Stimulated activated CD4-positive, alpha-beta T cell treated with anti-CD3 and anti-CD28 coated beads, Interleukin-15, amount 100 ng/mL, for 24 hours (primary cell): Measurements from ENCODE around the gene GYS1.
"Not testable (repeated sequence)": the region's sequence is repeated elsewhere in the genome, so short reads cannot be mapped to it uniquely, and the experiment has no call there.

ENCODE experiments used
- DNase-seq: peaks from one replicate; pipeline ENCODE4 v3.0.0-alpha.2; 2020

Gene GYS1

DNA sequence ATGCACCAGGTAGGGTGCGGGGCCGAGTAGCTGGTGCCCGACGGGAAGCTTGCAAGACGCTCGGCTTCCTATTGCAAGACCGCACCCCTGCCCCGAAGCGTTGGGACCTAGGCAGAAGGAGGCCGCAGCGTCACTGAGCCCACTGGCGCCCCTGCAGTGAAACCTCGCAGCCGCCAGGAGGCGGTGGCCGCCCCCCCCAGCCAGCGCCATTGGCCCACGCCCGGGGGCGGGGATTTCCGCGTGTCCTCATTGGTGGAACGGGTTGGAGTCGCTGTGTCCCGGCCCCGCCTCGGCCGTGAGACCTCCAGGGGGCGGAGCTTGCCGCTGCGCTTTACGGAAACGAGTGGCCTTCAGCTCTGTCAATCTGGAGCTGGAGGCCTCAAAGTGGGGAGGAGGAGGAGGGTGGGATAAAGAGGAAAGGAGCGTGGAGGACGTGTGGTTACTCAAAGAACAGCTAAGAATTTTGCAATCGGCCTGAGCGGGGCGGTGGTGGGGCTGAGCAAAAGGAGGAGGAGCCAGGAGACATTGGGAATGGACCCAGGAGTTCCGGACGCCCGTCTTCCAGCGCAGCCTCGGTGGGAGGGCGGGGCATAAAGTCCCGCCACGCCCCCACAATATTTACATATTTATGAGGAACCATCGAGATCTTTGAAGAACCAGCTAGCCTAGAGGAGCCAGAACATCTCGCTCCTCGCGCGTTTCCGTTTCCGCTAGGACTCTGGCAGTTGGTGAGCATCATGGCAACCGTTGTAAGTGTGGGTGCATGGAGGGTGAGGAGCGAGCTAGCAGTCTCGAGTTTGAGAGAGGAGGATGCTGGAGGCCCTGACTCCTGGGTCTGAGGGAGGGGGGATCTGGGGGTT, at the start of gene GYS1, which contains the start of gene RUVBL2:
GYS1 (minus strand) TSS at position 135 of the 860 bp plus-strand sequence. CDS start 197 bp downstream, outside the sequence.
RUVBL2 (plus strand) TSS at position 713 of the 860 bp plus-strand sequence; CDS start at position 738, 25 bp downstream.
- peak; percentile 100 for DNase-seq

DNA sequence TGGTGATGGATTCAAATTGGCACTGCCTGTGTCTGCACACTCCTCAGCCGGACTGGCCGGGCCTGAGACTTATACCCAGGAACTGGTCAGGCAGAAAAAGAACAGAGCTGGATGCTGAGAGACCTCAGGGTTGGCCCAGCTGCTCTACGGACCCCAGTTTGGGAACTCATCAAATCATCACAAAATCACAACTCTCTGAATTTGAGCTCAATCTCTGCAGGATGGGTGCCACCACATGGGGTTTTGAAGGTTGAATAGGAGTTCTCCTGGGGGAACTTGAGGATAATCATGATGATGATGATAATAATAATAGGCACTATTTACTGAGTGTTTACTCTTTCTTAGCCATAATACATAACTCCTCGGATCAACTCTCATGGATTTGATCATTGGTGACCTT, 49.6 kb upstream of the GYS1 start:
- DNase-seq = not testable (repeated sequence)

DNA sequence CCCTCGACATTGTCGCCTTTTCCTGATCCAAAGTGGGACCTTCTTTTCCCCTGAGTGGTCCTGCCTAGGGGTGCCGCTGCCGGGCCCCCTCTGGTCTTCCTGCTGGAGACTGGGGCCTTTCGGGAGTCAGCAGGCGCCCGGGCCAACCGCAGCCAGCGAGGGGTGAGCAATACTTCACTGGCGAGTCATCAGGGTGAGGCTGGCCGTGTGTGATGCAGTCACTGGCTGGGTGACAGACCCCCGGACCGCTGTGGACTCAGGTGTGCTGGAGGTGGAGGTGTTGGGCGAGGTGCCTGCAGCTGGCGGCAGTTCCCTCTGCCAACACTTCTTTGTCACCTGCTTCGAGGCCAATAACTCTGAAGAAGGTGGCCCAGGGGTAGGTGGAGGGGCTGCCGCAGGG, 49.1 kb upstream of the GYS1 start:
- DNase-seq = no peak

DNA sequence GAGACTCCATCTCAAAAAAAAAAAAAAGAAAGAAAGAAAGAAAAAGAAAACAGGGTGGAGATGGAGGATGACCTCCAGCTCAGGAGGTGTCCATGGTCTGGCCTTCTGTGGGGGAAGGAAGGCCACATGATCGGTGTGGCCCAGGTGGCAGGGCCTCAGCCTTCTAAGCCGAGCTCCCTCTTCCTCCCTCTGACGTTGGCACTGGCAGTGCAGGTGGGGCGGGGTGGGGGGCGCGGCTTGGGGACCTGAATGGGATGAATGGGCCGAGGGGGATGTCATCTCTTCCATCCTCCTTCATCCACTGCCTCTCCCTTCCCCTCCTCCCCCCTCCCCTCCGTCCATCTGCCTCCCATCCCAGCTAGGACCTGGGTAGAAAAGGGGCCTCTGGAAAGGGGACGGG, 46.6 kb upstream of the GYS1 start:
- not testable (repeated sequence) for DNase-seq

DNA sequence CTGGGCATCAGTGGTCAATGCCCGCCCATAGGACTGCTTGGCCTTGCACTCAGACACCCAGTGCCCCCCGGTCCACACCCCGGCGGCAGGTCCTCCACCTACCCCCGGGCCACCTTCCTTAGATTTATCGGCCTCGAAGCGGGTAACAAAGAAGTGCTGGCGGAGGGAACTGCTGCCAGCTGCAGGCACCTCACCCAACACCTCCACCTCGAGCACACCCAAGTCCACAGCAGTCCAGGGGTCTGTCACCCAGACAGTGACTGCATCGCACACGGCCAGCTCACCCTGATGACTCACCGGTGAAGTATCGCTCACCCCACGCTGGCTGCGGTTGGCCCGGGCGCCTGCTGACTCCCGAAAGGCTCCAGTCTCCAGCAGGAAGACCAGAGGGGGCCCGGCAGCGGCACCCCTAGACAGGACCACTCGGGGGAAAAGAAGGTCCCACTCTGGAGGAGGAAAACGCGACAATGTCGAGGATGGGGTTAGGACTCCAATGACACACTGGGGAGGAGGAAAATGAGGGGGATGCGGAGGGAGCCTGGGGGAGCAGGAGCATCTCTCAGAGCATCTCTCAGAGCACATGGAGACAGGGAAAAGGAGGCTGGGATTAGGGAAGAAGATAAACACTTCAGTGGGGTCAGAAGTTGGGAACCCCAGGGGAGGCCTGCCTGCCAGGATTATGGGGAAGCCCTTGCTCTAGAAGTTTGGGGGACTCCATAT, 45.6 kb upstream of the GYS1 start:
- DNase-seq = not testable (repeated sequence)

DNA sequence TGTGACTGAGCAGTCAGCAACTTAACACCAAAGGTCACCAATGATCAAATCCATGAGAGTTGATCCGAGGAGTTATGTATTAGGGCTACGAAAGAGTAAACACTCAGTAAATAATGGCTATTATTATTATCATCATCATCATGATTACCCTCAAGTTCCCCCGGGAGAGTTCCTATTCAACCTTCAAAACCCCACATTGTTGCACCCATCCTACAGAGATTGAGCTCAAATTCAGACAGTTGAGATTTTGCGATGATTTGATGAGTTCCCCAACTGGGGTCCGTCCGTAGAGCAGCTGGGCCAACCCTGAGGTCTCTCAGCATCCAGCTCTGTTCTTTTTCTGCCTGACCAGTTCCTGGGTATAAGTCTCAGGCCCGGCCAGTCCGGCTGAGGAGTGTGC, 45.0 kb upstream of the GYS1 start:
- not testable (repeated sequence) for DNase-seq

DNA sequence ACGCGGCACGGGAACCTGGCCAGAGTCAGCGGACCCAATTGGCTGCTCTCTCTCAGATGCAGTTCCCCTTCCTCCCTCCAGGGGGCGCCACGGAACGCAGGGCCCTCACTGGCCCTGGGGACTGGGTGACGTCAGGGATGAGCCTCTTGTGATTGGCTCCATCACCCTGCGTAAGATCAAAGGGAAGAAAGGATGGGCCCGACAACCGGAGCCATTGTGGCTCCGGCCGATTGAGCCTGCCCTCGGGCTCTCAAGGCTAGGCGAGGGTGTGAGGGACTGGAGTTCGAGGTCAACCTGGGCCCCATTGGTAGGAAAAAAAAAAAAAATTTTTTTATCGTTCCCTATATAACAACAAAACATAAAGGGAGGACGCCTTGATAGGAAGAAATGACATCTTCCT, 43.7 kb upstream of the GYS1 start, which contains the start of gene CGB1:
CGB1 (minus strand) TSS at position 81 of the 400 bp plus-strand sequence. CDS start 184 bp downstream, outside the sequence.
- DNase-seq = peak; percentile 70

DNA sequence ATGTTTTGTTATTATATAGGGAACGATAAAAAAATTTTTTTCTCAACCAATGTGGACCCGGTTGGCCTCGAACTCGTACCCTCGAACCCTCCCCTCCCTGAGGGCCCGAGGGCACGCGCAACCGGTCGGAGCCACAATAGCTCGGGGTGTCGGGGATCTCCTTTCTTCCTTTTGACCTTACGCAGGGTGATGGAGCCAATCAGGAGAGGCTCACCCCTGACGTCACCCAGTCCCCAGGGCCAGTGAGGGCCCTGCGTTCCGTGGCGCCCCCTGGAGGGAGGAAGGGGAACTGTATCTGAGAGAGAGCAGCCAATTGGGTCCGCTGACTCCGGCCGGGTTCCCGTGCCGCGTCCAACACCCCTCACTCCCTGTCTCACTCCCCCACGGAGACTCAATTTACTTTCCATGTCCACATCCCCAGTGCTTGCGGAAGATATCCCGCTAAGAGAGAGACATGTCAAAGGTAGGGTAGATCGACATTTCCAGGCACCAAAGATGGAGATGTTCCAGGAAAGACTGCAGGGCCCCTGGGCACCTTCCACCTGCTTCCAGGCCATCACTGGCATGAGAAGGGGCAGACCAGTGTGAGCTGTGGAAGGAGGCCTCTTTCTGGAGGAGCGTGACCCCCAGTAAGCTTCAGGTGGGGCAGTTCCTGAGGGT, 38.7 kb upstream of the GYS1 start, which contains the start of gene CGB2:
CGB2 (plus strand) TSS at position 249 of the 660 bp plus-strand sequence; CDS start at position 455, 206 bp downstream.
- DNase-seq = peak; percentile 85

DNA sequence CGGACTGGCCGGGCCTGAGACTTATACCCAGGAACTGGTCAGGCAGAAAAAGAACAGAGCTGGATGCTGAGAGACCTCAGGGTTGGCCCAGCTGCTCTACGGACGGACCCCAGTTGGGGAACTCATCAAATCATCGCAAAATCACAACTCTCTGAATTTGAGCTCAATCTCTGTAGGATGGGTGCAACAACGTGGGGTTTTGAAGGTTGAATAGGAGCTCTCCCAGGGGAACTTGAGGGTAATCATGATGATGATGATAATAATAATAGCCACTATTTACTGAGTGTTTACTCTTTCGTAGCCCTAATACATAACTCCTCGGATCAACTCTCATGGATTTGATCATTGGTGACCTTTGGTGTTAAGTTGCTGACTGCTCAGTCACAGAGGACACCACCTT, 37.2 kb upstream of the GYS1 start:
- DNase-seq = not testable (repeated sequence)

DNA sequence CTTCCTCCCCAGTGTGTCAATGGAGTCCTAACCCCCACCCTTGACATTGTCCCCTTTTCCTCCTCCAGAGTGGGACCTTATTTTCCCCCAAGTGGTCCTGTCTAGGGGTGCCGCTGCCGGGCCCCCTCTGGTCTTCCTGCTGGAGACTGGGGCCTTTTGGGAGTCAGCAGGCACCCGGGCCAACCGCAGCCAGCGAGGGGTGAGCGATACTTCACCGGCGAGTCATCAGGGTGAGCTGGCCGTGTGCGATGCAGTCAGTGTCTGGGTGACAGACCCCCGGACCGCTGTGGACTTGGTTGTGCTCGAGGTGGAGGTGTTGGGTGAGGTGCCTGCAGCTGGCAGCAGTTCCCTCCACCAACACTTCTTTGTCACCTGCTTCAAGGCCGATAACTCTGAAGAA, 36.6 kb upstream of the GYS1 start:
- not testable (repeated sequence) for DNase-seq

DNA sequence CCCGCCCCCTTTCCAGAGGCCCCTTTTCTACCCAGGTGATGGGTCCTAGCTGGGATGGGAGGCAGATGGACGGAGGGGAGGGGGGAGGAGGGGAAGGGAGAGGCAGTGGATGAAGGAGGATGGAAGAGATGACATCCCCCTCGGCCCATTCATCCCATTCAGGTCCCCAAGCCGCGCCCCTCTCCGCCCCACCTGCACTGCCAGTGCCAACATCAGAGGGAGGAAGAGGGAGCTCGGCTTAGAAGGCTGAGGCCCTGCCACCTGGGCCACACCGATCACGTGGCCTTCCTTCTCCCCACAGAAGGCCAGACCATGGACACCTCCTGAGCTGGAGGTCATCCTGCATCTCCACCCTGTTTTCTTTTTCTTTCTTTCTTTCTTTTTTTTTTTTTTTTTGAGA, 35.6 kb upstream of the GYS1 start:
- not testable (repeated sequence) for DNase-seq

DNA sequence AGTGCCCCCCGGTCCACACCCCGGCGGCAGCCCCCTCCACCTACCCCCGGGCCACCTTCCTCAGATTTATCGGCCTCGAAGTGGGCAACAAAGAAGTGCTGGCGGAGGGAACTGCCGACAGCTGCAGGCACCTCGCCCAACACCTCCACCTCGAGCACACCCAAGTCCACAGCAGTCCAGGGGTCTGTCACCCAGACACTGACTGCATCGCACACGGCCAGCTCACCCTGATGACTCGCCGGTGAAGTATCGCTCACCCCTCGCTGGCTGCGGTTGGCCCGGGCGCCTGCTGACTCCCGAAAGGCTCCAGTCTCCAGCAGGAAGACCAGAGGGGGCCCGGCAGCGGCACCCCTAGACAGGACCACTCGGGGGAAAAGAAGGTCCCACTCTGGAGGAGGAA, 32.5 kb upstream of the GYS1 start:
- not testable (repeated sequence) for DNase-seq

DNA sequence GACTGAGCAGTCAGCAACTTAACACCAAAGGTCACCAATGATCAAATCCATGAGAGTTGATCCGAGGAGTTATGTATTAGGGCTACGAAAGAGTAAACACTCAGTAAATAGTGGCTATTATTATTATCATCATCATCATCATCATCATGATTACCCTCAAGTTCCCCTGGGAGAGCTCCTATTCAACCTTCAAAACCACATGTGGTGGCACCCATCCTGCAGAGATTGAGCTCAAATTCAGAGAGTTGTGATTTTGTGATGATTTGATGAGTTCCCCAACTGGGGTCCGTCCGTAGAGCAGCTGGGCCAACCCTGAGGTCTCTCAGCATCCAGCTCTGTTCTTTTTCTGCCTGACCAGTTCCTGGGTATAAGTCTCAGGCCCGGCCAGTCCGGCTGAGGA, 32.0 kb upstream of the GYS1 start:
- DNase-seq = not testable (repeated sequence)

DNA sequence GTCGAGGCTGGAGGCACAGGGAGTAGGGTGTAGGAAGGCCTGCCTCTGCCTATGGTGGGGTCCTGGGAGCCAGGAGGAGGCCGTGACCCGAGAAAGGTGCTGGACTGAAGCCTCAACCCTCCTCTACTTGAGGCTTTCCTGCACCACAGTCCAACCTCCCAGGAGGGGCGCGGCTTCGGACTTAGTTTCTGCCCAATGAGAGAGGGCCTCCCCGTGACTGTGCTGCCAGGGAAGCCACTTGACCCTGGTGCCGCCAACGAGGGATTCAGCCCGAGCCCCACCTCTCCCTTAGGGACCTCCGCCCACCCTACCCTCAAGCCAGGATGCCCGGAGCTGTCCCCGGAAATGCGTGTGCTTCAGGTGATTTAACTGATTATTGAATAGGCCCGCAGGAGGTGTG, 31.1 kb upstream of the GYS1 start, which contains the start of gene CGB3:
CGB3 (minus strand) TSS at position 101 of the 400 bp plus-strand sequence. CDS start 362 bp downstream, outside the sequence.
- not testable (repeated sequence) for DNase-seq

DNA sequence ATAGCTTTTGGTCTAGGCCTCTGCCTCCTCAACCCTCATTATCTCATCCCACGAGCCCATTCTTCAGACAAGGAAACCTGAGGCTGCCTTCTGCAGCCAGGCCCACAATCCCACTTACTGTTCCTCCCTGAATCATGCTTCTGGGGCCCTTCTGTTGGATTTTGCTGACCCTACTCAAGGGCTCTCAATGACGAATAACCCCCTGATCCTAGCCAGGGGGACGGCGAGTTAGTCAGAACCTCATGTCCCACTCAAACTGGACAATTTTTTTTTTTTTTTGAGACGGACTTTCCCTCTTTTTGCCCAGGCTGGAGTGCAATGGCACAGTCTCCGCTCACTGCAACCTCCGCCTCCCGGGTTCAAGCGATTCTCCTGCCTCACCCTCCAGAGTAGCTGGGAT, 29.0 kb upstream of the GYS1 start:
- no peak for DNase-seq

DNA sequence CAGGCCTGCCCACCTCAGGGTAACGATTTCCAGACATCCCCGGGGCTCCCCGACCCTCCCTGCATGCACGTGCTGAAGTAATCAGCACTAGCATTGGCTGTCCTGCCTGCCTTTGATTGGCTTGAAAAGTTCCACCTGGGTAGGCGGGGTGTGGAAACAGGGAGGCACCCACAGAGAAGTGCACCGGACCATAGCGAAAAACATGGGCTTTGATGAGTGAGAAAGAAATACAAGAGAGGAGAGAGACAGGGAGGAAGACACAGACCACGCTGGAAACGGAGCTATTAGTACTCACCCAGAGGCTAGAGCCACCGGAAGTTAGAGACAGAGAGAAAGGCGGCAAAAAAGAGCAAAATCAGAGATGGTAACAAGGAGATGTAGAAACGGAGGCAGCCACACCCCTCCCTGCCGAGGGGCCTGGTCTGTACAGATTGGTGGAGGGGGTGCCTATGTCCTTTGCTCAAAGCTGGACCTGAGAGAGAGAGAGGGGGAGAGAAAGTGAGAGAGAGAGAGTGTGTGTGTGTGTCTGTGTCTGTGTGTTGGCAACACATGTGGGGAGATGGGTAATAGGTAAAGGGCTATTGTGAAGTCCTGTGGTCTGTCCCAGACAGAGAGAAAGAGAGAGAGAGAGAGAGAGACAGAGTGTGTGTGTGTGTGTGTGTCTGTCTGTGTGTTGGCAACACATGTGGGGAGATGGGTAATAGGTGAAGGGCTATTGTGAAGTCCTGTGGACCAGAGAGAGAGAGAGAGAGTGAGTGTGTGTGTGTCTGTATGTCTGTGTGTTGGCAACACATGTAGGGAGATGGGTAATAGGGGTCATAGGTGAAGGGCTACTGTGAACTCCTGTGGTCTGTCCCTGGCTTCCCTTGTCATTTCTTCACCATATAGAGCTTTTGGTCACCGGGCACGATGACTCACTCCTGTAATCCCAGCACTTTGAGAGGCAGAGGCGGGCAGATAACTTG, 28.1 kb upstream of the GYS1 start:
- no peak for DNase-seq

DNA sequence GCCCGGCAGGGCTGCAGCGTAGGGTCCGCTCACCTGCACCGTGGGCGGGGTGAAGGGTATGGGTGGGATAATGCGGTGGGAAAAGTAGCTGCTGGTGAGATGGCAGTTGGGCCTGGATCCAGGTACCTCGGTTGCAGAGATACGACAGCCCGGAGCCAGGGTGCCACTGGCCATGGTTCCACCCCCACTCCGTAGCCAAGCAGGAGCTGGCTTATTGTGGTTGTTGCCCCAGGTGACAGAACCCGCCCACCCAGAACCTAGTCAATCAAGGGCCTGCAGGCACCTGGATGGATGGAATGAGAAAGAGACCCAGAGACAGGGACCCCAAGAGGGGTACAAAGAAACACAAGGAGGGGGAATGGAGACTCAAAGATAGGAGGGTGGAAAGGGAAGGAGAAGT, 27.2 kb upstream of the GYS1 start:
- DNase-seq = peak; percentile 22

DNA sequence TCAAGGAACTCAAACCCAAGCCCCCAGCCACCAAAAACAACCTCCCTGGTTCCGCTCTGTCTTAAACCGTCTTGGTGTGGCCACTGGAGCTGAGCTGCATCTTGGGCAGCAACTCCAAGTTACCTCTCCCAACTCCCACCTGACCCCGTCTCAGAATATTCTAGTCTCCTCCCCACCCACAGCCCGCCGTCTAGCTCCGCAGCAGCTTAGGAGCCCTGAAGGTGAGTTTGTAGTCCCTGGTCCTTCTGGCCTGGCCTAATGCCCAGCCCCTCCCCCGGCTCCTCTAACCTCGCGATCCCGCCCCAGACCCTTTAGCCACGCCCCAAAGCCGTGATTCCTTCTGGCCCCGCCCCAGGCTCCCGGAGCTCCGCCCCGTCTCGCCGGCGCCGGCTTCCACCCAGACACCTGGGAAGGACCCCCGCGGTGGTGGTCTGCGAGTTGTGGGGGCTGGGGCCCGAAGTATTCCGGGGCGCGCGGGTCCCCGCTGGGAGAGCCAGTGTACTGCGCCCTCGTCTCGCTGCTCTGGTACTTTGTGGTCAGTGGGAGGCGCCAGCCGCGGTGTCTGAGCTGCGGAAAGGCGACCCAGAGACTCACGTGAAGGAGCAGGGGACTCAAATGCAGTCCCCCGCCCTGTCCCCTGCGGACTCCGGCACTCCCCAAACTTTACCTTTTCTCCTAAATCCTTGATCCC, 26.3 kb upstream of the GYS1 start:
- DNase-seq = peak; percentile 77

DNA sequence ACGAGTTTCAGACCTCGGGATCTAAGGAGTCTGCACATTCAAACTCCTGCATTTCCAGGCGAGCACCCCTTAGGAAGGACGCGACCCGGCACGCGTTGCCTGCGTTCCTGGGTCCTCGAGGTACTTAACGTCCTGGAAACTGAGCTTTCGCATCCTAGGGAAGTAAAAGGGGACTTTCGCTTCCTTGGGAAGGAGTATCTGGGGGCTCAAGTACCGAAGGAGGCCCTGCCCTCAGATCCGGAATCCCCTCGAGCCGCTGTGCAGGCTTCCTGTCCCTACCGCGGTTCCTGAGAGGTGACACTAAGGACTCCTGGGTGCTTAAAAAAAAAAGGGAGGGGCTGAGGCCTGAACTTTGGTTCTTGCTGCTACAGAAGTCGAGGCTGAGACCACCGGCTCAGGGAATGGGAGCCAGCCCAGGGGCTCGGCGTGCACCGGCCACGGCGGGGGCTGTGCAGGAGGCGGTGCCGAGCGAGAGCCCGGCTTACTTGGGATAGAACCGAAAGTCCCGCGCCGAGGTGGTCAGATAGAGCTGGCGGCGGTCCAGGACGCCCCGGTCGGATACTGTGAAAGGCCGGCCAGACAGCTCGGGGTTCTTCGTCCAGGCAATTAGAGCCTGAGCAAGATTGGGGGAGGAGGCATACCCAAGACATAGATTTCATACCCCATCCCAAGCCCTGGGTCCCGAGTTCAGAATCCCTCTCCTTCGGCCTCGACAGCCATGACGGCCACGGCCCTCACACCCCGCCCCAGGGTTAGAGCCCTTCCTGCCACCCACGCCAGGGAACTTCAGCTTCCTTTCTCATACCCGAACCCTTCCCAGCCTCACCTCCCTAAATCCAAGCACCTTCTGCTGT, 25.5 kb upstream of the GYS1 start:
- DNase-seq = peak; percentile 38
